ENCODE results near the gene ROCK2.

Gene ROCK2

DNA sequence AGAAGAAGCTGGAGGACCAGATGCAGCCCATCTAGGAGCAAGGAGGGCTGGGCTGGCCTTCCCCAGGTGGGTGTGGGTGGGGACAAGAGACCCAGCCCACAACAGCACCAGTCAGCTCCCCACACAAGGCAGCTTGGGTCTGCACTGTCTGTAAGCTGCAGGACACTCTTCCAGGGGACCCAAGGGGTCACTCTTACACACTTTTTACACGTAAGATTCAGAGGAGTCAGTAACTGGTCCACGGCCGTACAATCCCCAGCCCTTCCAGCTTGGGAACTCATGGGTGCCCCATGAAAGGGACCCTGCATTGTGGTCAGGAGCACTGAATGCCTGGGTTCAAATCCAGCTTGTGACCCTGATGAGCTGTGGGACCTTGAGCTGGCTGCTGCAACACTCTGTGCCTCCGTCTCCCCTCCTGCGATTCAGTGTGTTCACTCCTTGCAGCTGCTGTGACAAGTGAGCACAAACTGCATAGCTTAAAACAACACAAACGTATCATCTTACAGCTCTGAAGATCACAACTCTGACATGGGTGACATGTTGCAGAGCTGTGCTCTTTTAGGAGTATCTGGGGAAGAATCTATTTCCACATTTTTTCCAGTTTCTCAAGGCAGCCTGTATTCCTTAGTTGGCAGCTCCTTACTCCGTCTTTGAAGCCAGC, 200.2 kb downstream of the ROCK2 start:
- no peak for DNase-seq

DNA sequence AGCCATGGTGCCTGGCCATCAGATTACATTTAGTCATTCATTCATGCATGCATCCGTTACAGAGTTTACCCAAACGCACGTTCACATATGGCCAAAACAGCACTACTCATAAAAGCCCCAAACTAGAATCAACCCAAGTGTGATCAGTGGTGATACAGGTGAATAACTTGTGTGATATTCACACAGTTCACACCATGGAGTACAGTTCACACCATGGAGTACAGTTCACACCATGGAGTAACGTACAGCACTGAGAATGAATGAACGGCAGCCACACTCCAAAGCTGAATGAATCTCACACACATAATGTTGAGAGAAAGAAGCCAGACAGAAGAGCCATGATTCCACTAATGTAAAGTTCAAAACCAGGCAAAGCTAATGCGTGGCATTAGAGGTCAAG, 201.4 kb downstream of the ROCK2 start:
- DNase-seq: no peak

DNA sequence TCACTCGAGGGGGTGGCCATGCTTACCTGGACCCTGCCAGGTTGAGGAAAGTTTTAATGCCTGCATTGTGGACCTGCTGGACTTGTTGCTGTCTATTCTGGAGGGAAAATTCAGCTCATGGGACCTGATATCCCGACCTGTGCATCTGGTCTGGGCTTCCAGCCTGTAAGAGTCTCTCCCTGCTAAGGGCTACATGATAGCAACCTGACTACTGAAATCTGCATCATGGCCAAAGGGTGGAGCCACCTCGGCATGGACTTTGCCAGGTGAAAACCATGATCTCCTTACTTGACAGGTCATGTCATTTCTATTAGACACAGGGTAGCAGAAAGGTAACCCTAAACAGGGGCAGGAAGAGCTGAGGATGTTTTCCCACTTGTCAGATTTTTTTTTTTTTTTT, 202.1 kb downstream of the ROCK2 start:
- DNase-seq: no peak

DNA sequence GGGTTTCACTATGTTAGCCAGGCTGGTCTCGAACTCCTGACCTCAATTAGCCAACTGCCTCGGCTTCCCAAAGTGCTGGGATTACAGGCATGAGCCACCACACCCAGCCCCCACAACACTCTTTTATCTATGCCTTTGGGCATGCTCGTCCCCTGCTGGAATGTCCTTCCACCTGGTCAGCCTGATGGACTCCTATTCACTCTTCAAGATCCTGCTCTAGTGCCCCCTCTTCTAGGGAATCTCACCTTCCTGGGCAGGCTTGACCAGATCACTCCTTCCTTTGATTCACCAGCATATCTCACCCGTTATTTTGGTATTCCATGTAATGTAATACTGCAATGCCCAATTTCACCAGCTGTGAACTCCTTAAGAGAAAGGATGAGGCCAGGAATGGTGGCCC, 203.1 kb downstream of the ROCK2 start:
- no peak for DNase-seq

DNA sequence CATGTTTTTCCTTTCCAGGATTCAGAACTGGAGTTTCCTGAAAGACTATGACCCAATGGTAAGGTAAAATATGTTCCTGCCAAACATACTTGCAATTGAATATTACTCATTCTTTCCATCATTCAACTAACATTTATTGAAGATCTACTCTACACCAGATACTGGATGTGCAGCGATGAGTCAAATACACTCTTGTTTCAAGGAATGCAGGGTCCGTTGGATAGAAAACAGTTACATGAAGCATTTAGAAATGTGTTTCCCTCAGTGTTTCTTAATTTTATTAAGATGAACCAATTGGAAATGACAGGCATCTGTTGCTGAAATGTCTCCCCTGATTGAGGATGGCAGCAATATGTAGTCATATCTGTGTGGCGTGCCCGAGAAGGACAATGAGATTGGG, 203.9 kb downstream of the ROCK2 start:
- DNase-seq: no peak

DNA sequence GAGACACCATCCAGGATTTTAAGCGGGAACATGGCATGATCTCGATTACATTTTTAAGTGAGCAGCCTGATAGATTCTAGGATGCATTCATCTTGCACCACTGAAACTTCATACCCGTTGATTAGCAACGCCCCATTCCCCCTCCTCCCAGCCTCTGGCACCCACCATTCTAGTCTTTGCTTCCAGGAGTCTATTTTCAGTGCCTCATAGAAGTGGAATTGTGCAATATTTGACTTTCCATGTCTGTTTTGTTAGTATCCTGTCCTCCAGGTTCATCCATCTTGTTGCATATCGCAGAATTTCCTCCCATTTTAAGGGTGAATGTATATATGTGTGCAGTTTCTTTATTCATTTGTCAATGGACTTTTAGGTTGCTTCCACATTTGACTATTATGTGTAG, 210.1 kb downstream of the ROCK2 start:
- no peak for DNase-seq

DNA sequence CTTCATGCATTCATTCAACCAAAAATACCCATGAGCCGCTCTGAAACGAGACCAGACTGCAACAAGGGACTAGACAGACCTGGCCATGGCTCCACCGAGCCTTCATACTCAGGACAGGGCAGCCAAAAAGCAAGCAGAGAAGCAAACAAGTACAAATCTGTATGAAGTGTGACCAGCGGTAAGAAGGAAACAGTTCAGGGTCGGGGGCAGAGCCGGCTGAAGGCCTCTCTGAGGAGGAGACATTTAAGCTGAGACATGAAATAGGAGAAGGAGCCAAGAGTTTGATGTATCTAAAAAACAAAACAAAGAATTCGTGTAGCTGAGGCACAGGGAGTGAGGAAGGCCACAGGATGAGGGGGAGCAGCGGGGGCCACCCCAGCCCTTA, 210.5 kb downstream of the ROCK2 start:
- no peak for DNase-seq

DNA sequence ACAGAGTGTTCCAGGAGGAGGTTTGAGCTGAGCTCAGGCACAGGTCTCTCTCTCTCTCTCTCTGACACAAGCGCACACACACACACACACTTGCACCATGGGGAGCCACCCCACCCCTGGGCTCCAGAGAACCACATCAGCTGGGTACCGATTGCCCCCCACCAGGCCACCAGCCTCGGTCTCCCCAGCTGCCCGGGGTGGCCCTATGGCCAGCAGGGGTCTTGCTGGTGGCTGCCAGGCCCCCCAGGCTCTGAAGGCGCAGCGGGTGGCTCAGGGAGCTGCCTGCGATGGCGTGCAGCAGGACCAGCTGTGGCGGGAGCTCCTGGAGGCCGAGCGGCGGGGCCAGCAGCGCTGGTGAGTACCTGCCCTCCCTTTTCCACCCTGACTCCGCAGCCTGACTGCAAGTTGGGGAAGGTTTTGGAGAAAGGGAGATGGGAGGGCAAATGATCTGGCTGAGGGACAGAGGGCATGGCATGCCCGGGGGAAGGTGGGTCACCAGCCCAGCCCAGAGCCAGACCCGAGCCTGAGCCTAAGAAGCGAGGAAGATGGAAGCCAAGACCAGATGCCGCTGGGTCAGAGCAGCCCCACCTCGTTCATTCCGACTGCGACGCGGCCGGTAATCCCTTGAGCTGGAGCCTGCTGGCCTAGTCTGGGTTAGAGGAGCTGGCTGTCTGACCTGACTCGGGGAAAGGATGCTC, 211.0 kb downstream of the ROCK2 start:
- no peak for DNase-seq

DNA sequence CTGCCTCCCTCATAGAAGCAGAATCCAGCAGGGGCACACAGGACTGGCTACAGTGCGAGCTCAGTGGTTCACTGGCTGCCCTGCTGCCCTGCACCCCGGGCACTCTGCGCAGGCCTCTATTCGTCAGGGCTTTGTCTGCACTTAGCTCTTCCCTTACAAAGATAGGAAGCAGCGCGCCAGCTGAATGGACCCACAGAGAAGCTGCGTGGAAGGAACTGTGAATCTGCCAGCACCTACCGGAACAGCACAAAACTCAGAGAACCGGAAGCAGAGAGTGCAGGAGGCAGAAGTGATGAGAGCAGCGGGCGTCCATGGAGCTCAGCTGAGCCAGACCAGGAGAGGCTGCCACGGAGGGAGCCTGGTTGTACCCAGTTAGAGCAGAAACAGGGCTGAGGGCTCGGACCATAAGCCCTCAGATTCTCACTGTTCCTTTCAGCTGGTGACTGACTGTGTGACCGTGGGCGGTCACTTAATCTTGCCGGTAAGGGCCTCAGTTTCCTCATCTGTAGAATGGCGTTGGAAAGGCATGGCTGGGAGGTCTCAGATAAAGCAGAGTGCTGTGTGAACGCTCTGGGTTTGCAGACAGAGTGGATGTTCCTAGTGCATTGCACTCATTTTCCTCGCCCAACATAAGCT, 212.3 kb downstream of the ROCK2 start:
- DNase-seq: no peak

DNA sequence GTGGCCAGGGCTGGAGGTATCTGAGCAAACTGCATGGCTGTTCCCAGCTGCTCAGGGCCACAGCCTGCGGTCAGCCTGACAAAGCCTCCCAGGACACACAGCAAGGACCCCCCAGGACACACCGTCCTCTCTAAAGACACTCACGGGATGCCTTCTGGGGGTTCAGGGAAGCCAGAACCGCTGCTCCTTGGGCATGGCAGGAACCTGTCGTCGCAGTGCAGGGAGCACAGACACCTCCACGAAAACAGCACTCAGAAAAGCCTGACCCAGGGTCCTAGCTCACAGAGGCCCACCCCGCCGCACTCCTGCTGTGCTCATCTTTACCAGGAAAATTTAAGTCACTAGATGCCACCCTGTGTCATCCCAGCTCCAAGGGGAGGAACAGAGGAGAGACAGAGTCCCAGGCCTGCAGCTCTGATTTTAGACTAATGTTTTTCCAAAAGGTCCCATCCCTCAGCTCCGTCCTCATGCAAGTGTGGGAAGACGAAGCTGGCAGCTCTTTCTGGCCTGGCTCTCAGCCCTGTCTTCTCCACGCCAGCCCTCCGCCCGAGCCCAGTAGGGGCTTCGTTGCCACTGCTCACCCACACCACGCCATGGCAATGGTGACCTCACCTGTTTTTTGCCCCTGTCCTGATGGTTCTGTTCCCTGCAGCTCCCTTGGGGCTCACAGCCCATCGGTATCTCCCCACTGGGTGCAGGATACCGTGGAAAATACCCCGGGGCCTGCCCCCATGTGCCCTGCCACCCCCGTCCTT, 213.1 kb downstream of the ROCK2 start:
- no peak for DNase-seq
